Stomach smooth muscle (tissue), 2 donors: ENCODE measurements around the gene UBAP2L.

Experiments used
- H3K27ac ChIP-seq: one replicate; pipeline ENCODE4 v1.7.0; 2013; ENCODE audit warnings: mild to moderate bottlenecking, low read length, inconsistent platforms
- H3K27me3 ChIP-seq, 2 donors: one replicate each; pipeline ENCODE4 v1.7.0; 2013; ENCODE audit warnings: low read length in 2 of 2; ENCODE audit not compliant: insufficient read depth in 2 of 2, control insufficient read depth in 1 of 2
- H3K36me3 ChIP-seq, 2 donors: one replicate each; pipeline ENCODE4 v1.7.0; 2013; ENCODE audit warnings: low read length in 2 of 2; ENCODE audit not compliant: control insufficient read depth in 2 of 2, insufficient read depth in 2 of 2
- H3K4me1 ChIP-seq: one replicate; pipeline ENCODE4 v1.7.0; 2013; ENCODE audit warnings: low read length; ENCODE audit not compliant: control insufficient read depth, insufficient read depth
- H3K4me3 ChIP-seq, 2 donors: one replicate each; pipeline ENCODE4 v1.7.0; 2013; ENCODE audit warnings: low read length in 2 of 2
- H3K9ac ChIP-seq, 2 donors: one replicate each; pipeline ENCODE4 v1.7.0; 2013; ENCODE audit warnings: low read length in 2 of 2, mild to moderate bottlenecking in 1 of 2
- H3K9me3 ChIP-seq, 2 donors: one replicate each; pipeline ENCODE4 v1.7.0; 2013; ENCODE audit warnings: low read length in 2 of 2; ENCODE audit not compliant: control insufficient read depth in 2 of 2
- donor health status: healthy.
- donor health status: Pancreatic carcinoma.

The UBAP2L gene, protein sequence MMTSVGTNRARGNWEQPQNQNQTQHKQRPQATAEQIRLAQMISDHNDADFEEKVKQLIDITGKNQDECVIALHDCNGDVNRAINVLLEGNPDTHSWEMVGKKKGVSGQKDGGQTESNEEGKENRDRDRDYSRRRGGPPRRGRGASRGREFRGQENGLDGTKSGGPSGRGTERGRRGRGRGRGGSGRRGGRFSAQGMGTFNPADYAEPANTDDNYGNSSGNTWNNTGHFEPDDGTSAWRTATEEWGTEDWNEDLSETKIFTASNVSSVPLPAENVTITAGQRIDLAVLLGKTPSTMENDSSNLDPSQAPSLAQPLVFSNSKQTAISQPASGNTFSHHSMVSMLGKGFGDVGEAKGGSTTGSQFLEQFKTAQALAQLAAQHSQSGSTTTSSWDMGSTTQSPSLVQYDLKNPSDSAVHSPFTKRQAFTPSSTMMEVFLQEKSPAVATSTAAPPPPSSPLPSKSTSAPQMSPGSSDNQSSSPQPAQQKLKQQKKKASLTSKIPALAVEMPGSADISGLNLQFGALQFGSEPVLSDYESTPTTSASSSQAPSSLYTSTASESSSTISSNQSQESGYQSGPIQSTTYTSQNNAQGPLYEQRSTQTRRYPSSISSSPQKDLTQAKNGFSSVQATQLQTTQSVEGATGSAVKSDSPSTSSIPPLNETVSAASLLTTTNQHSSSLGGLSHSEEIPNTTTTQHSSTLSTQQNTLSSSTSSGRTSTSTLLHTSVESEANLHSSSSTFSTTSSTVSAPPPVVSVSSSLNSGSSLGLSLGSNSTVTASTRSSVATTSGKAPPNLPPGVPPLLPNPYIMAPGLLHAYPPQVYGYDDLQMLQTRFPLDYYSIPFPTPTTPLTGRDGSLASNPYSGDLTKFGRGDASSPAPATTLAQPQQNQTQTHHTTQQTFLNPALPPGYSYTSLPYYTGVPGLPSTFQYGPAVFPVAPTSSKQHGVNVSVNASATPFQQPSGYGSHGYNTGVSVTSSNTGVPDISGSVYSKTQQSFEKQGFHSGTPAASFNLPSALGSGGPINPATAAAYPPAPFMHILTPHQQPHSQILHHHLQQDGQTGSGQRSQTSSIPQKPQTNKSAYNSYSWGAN

GRCh38 chr1:154220071-154220969, at the start of gene UBAP2L:
UBAP2L (plus strand) TSS chr1:154220955; CDS start chr1:154225124, 4,169 bp downstream.
- Histone ChIP-seq H3K9me3 (no peaks in the 10 kb centered on the region), H3K36me3 (peaks cover 7 to 12% of the 10 kb centered on the region in 2 donors), H3K4me1 (peaks cover 30% of the 10 kb centered on the region), H3K27me3 (no peaks in the 10 kb centered on the region), H3K4me3 (peak within 1 kb of the TSS; percentile 93 to 99), H3K27ac (peak within 1 kb of the TSS; percentile 99), H3K9ac (peak within 1 kb of the TSS; percentile 100)

- no peak overlapping the region for H3K27ac ChIP-seq
- H3K27me3 ChIP-seq, result no peaks in the 10 kb centered on the region
Observed at GRCh38 chr1:154171223-154171583, 49.6 kb upstream of the UBAP2L start.

GRCh38 chr1:154171880-154172279, 48.9 kb upstream of the UBAP2L start:
- no peak overlapping the region for H3K4me3 ChIP-seq
- no peaks in the 10 kb centered on the region for H3K9me3 ChIP-seq
- H3K36me3 ChIP-seq, result peaks cover 55 to 62% of the 10 kb centered on the region in 2 donors
- H3K4me1 ChIP-seq, result peaks cover 6% of the 10 kb centered on the region
- H3K9ac ChIP-seq, result no peak overlapping the region
- no peak overlapping the region for H3K27ac ChIP-seq
- H3K27me3 ChIP-seq, result no peaks in the 10 kb centered on the region

More at GRCh38 chr1:154171223-154171583, 49.6 kb upstream of the UBAP2L start:
- peaks cover 6% of the 10 kb centered on the region for H3K4me1 ChIP-seq
- H3K9ac ChIP-seq, result no peak overlapping the region
- H3K4me3 ChIP-seq, result no peak overlapping the region
- H3K36me3 ChIP-seq, result peaks cover 57 to 64% of the 10 kb centered on the region in 2 donors
- H3K9me3 ChIP-seq, result no peaks in the 10 kb centered on the region

GRCh38 chr1:154174654-154175053, 46.1 kb upstream of the UBAP2L start:
- peaks cover 21% of the 10 kb centered on the region for H3K4me1 ChIP-seq
- no peak overlapping the region for H3K9ac ChIP-seq
- H3K4me3 ChIP-seq, result no peak overlapping the region
- no peaks in the 10 kb centered on the region for H3K27me3 ChIP-seq
- H3K36me3 ChIP-seq, result peaks cover 36 to 44% of the 10 kb centered on the region in 2 donors
- H3K27ac ChIP-seq, result no peak overlapping the region
- H3K9me3 ChIP-seq, result no peaks in the 10 kb centered on the region

DNA sequence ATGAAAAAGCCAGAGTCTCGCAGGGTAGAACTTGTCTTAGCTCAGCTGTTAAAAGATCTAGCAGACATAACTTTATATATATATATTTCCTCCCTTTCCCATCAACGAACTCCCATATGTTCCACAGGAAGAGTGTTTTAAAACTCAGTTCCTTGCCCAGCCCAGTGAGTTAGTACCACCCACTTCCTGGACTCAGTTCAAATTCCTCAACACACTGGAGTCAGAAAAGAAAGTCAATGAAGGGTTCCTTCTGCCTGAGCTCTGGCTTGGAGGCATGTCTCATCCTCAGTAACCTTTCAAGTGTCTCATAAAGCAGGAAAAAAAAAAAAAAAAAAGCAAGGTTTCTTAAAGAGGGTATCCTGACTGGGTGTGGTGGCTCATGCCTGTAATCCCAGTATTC, 44.4 kb upstream of the UBAP2L start:
- Histone ChIP-seq H3K9ac (no peak overlapping the region), H3K27ac (no peak overlapping the region), H3K4me1 (peaks cover 34% of the 10 kb centered on the region), H3K4me3 (no peak overlapping the region), H3K9me3 (no peaks in the 10 kb centered on the region), H3K36me3 (peaks cover 19 to 29% of the 10 kb centered on the region in 2 donors), H3K27me3 (no peaks in the 10 kb centered on the region)

DNA sequence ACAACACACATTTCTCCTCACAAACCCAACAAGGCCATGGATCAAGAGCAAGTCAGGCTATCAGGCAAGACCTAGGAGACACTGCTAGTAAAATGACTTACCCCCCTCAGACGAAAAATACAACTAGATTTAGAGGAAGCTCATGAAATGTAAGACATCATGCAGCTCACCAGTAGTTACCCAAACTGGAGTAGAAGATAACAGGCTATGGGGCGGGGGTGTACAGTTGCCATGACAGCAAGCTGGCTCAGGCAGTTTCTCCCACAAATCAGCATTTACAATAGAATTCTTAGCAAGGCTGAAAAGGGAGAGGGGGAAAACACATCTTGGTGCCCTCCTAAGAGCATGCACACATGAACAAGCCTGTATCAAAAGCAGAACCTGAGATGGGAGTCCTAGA, 42.7 kb upstream of the UBAP2L start:
- Histone ChIP-seq H3K36me3 (peaks cover 4 to 15% of the 10 kb centered on the region in 2 donors), H3K9ac (no peak overlapping the region), H3K27me3 (no peaks in the 10 kb centered on the region), H3K4me3 (no peak overlapping the region), H3K27ac (no peak overlapping the region), H3K4me1 (peaks cover 43% of the 10 kb centered on the region), H3K9me3 (no peaks in the 10 kb centered on the region)

DNA sequence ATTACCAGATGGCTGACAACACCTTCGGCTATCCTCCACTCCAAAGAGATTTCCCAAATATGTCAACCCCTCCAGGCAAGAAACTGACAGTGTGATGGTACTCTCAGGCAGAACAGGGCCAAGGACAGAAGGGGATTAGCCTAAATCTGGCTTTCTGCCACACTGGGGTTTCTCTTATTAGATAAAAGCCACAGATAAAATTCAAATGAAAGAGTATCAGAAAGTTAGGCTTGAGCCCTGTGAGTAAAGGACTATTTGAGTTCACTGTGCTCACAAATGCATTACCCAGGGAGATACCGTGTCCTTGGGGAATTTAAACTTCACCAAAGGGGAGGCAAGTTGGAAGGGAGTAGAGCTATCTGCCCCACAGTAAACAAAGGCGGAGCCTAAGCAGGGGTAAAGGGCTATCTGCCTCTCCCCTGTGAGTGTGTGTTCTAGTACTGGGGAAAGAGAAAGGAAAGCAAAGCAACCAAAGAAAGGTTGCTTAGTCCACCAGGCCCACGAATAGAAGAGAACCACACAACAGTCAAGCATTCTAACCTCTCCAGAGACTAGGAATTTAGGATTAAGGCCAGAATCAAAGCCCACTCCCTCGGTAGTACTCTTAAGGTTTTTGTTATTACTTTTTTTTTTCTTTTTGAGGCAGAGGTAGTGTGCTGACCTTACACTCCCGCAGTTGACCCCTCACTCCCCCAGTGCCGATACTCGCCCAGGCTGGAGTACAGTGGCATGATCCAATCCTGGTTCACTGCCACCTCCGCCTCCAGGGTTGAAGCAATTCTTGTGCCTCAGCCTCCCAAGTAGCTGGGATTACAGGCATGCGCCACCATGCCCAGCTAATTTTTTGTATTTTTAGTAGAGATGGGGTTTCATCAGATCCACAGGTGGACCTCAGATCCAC, 41.6 kb upstream of the UBAP2L start:
- Histone ChIP-seq H3K4me3 (no peak overlapping the region), H3K9ac (no peak overlapping the region), H3K9me3 (no peaks in the 10 kb centered on the region), H3K36me3 (peaks cover 4 to 12% of the 10 kb centered on the region in 2 donors), H3K27me3 (no peaks in the 10 kb centered on the region), H3K4me1 (peaks cover 50% of the 10 kb centered on the region), H3K27ac (no peak overlapping the region)

GRCh38 chr1:154179946-154180687, 40.6 kb upstream of the UBAP2L start:
- Histone ChIP-seq H3K4me3 (peak overlapping the region in 1 of 2 donors; percentile 29), H3K9ac (no peak overlapping the region), H3K36me3 (peaks cover 4 to 9% of the 10 kb centered on the region in 2 donors), H3K9me3 (no peaks in the 10 kb centered on the region), H3K27ac (no peak overlapping the region), H3K4me1 (peaks cover 50% of the 10 kb centered on the region), H3K27me3 (no peaks in the 10 kb centered on the region)

DNA sequence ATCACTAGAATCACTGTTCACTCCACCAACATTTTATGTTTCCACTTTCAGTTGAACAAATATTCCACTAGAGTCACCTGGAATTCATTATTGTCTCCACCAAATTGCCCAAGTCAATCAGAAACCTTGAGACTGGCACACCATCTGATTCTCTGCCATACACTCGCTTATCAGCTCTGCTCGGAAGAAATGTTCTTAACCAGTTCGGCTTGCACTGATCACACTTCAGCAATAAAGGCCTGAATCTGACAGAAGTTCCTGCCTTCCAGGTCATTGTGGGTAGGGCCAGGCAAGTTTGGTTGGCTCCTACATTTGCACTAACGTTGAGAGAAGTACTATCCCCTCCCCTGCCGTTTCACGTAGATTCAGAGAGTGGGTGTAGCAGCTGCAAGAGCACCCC, 38.8 kb upstream of the UBAP2L start:
- Histone ChIP-seq H3K27ac (peak overlapping the region; percentile 86), H3K4me1 (peaks cover 43% of the 10 kb centered on the region), H3K27me3 (no peaks in the 10 kb centered on the region), H3K9ac (peak overlapping the region; percentile 87 to 89), H3K4me3 (peak overlapping the region; percentile 95), H3K36me3 (peaks cover 0 to 2% of the 10 kb centered on the region in 2 donors), H3K9me3 (no peaks in the 10 kb centered on the region)
